K562 (cell line): Measurements from ENCODE around the gene FKBP3. TPM values are rescaled to one million over a fixed set of nuclear protein-coding genes. Genes with fewer than 3 reads are reported as not detected.

ENCODE experiments used
- BCL6 ChIP-seq: fragments of 250-450 bp; sonication (Bioruptor Pico); IDR thresholded peaks from 2 replicates; pipeline ENCODE4 v1.4.0; 2020
- CEBPG ChIP-seq, 3 experiments: fragments of 200-800 bp in 1 of 3; sonication (Bioruptor generic) in 1 of 3; sonication (generic) in 1 of 3; formaldehyde crosslinking in 1 of 3; IDR thresholded peaks in 2 of 3; conservative IDR thresholded peaks in 1 of 3; 2 replicates each; pipeline versions ENCODE4 v1.6.1 to v1.8.0; 2016 to 2022; ENCODE audit warnings: missing compliant biosample characterization in 2 of 3, missing genetic modification characterization in 2 of 3, mild to moderate bottlenecking in 1 of 3, missing genetic modification reagents in 1 of 3
- CREB5 ChIP-seq: fragments of 250-450 bp; sonication (Bioruptor Pico); IDR thresholded peaks from 2 replicates; pipeline ENCODE4 v1.5.0; 2020; ENCODE audit warnings: mild to moderate bottlenecking
- ELF4 ChIP-seq: fragments of 450-650 bp; formaldehyde crosslinking; IDR thresholded peaks from 2 replicates; pipeline ENCODE4 v1.4.0; 2022; ENCODE audit warnings: missing genetic modification characterization
- JUNB ChIP-seq: fragments of 450-650 bp; formaldehyde crosslinking; conservative IDR thresholded peaks from 2 replicates; pipeline ENCODE4 v1.4.0; 2020; ENCODE audit warnings: mild to moderate bottlenecking
- MCM5 ChIP-seq: fragments of 450-650 bp; IDR thresholded peaks from 2 replicates; pipeline ENCODE4 v1.6.1; 2016; ENCODE audit warnings: low read depth
- MTA3 ChIP-seq: fragments of 450-650 bp; formaldehyde crosslinking; IDR thresholded peaks from 2 replicates; pipeline ENCODE4 v1.6.1; 2017; ENCODE audit warnings: mild to moderate bottlenecking, borderline replicate concordance
- MYC ChIP-seq, 2 experiments: fragments of 250-450 bp in 1 of 2; sonication (Bioruptor Pico) in 1 of 2; IDR thresholded peaks; 2 replicates each; pipeline versions ENCODE4 v1.5.1 to v1.6.1; 2012 to 2021; ENCODE audit warnings: low read depth in 2 of 2, borderline replicate concordance in 1 of 2, improper control_type of control experiment in 1 of 2, low read length in 1 of 2, mild to moderate bottlenecking in 1 of 2, moderate library complexity in 1 of 2
- NR2F6 ChIP-seq: fragments of 450-650 bp; formaldehyde crosslinking; IDR thresholded peaks from 2 replicates; pipeline ENCODE4 v1.4.0; 2020; ENCODE audit warnings: mild to moderate bottlenecking
- RBBP5 ChIP-seq: fragments of 200-600 bp; sonication (generic); IDR thresholded peaks from 2 replicates; pipeline ENCODE4 v1.6.1; 2012; ENCODE audit warnings: borderline replicate concordance, mild to moderate bottlenecking, low read length, control low read depth, inconsistent platforms; ENCODE audit not compliant: insufficient read depth, poor library complexity, severe bottlenecking
- TAF1 ChIP-seq: IDR thresholded peaks from 2 replicates; pipeline ENCODE4 v1.6.1; 2011; ENCODE audit warnings: mild to moderate bottlenecking, low read length, moderate library complexity; ENCODE audit not compliant: insufficient read depth, control insufficient read depth, severe bottlenecking; ENCODE audit errors: extremely low read depth
- TAF7 ChIP-seq: fragments of 450-650 bp; IDR thresholded peaks from 2 replicates; pipeline ENCODE4 v1.6.1; 2016; ENCODE audit warnings: missing genetic modification characterization, missing compliant biosample characterization
- THRAP3 ChIP-seq: fragments of 450-650 bp; IDR thresholded peaks from 2 replicates; pipeline ENCODE4 v1.6.1; 2016; ENCODE audit warnings: mild to moderate bottlenecking, inconsistent platforms, borderline replicate concordance
- USF1 ChIP-seq: sonication (generic); formaldehyde crosslinking; IDR thresholded peaks from 2 replicates; pipeline ENCODE4 v1.9.0; 2022; ENCODE audit warnings: mild to moderate bottlenecking, missing genetic modification reagents
- ZNF740 ChIP-seq, 3 experiments: fragments of 200-800 bp in 1 of 3; sonication (Bioruptor generic) in 1 of 3; sonication (generic) in 1 of 3; formaldehyde crosslinking in 1 of 3; IDR thresholded peaks; 2 replicates each; pipeline versions ENCODE4 v1.6.1 to v1.8.0; 2016 to 2022; ENCODE audit warnings: mild to moderate bottlenecking in 2 of 3, missing compliant biosample characterization in 2 of 3, missing genetic modification characterization in 2 of 3, missing genetic modification reagents in 1 of 3
- polyA plus RNA-seq, 8 experiments: library from polyadenylated mRNA; depleted of rRNA in 4 of 8; stranded (reverse) in 5 of 8; unstranded in 3 of 8; fragments of >200 nt; fragmentation: Nextera tagmentation in 2 of 8; fragmentation: Illumina TruSeq in 1 of 8; extraction: Ambion mirVana in 2 of 8; extraction: Trizol in 1 of 8; gene quantifications; 2 replicates each; pipeline versions ENCODE4 v1.2.1 to v1.2.3, GENCODE V29; 2011 to 2014; ENCODE audit warnings: inconsistent platforms in 1 of 8, missing spikeins in 1 of 8
- total RNA-seq, 7 experiments: library from RNA; depleted of rRNA in 6 of 7; stranded (reverse); fragments of >200 nt in 6 of 7; fragmentation: Illumina TruSeq in 2 of 7; extraction: Trizol in 2 of 7; gene quantifications; 2 replicates each; pipeline versions ENCODE4 v1.2.1 to v1.2.3, GENCODE V29; 2011 to 2021; ENCODE audit warnings: low replicate concordance in 1 of 7
- TF ChIP-seq, protein P1 (sequence below): sonication (generic); formaldehyde crosslinking; IDR thresholded peaks from 2 replicates; pipeline ENCODE4 v1.8.1; 2023; ENCODE audit warnings: mild to moderate bottlenecking, missing genetic modification reagents
- TF ChIP-seq, protein P2 (sequence below): sonication (generic); formaldehyde crosslinking; IDR thresholded peaks from 2 replicates; pipeline ENCODE4 v1.5.0; 2020; ENCODE audit warnings: missing genetic modification reagents

FKBP3 gene
- total and polyA plus RNA-seq, 9 of the 15 experiments (the other 6 are each of a cell fraction or from before 2014, with no cell fraction given): 43.6 to 107 (median 65.2) TPM

GRCh38 chr14:45083976-45084722, 50.1 kb downstream of the FKBP3 start, which contains the start of gene PRPF39 (continued):
- TF ChIP-seq CEBPG (CRISPR knock-in tag; IDR thresholded peaks at IDR 0.05) (no peak), CEBPG (tag; conservative IDR thresholded peaks at IDR 0.05 in 1 of 2, IDR thresholded peaks at IDR 0.05 in 1 of 2) (no peak), THRAP3 (no peak), USF1 (CRISPR knock-in tag) (peak; percentile 87), TAF7 (peak; percentile 50; the same call in 1 of the 2 replicates), CREB5 (CRISPR knock-in tag) (no peak), MYC (IDR thresholded peaks at IDR 0.05; ENCODE audit: low read depth, low read length) (peak; percentile 68), MYC (CRISPR knock-in tag; IDR thresholded peaks at IDR 0.05; ENCODE audit: borderline replicate concordance, low read depth) (no peak), BCL6 (no peak), MCM5 (no peak), ZNF740 (CRISPR knock-in tag; IDR thresholded peaks at IDR 0.05) (no peak), ZNF740 (tag; IDR thresholded peaks at IDR 0.05) (no peak), RBBP5 (peak; percentile 89), ELF4 (CRISPR knock-in tag) (no peak), TAF1 (peak; percentile 45), NR2F6 (CRISPR knock-in tag) (no peak), JUNB (CRISPR knock-in tag) (no peak), MTA3 (no peak)
- TF ChIP-seq, protein P1, sequence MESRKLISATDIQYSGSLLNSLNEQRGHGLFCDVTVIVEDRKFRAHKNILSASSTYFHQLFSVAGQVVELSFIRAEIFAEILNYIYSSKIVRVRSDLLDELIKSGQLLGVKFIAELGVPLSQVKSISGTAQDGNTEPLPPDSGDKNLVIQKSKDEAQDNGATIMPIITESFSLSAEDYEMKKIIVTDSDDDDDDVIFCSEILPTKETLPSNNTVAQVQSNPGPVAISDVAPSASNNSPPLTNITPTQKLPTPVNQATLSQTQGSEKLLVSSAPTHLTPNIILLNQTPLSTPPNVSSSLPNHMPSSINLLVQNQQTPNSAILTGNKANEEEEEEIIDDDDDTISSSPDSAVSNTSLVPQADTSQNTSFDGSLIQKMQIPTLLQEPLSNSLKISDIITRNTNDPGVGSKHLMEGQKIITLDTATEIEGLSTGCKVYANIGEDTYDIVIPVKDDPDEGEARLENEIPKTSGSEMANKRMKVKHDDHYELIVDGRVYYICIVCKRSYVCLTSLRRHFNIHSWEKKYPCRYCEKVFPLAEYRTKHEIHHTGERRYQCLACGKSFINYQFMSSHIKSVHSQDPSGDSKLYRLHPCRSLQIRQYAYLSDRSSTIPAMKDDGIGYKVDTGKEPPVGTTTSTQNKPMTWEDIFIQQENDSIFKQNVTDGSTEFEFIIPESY: no peak
- TF ChIP-seq, protein P2, sequence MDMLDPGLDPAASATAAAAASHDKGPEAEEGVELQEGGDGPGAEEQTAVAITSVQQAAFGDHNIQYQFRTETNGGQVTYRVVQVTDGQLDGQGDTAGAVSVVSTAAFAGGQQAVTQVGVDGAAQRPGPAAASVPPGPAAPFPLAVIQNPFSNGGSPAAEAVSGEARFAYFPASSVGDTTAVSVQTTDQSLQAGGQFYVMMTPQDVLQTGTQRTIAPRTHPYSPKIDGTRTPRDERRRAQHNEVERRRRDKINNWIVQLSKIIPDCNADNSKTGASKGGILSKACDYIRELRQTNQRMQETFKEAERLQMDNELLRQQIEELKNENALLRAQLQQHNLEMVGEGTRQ (CRISPR knock-in tag): peak; percentile 91
